KMS-11 (cell line): ENCODE measurements around the gene PGK2.
"Not testable (repeated sequence)": the region's sequence is repeated elsewhere in the genome, so short reads cannot be mapped to it uniquely, and the experiment has no call there.

ENCODE experiments used
- H2AFZ ChIP-seq: fragments of 200-600 bp; sonication (generic); 2 replicates; pipeline ENCODE4 v1.6.1; 2016; ENCODE audit warnings: antibody characterized with exemption, mixed run types, low read depth
- H3K27ac ChIP-seq: fragments of 200-600 bp; sonication (generic); 2 replicates; pipeline ENCODE4 v1.6.1; 2016; ENCODE audit warnings: mild to moderate bottlenecking, mixed run types
- H3K27me3 ChIP-seq: fragments of 200-600 bp; sonication (generic); 2 replicates; pipeline ENCODE4 v1.6.1; 2017; ENCODE audit warnings: mild to moderate bottlenecking, low read depth, mixed run types, moderate library complexity; ENCODE audit not compliant: insufficient read depth
- H3K36me3 ChIP-seq: fragments of 200-600 bp; sonication (generic); 2 replicates; pipeline ENCODE4 v1.6.1; 2017; ENCODE audit warnings: mild to moderate bottlenecking, mixed run types; ENCODE audit not compliant: insufficient read depth
- H3K4me1 ChIP-seq: fragments of 200-600 bp; sonication (generic); 2 replicates; pipeline ENCODE4 v1.6.1; 2016; ENCODE audit warnings: mild to moderate bottlenecking, low read depth, mixed run types; ENCODE audit not compliant: poor library complexity, severe bottlenecking
- H3K4me2 ChIP-seq: fragments of 200-600 bp; sonication (generic); 2 replicates; pipeline ENCODE4 v1.7.0; 2016; ENCODE audit warnings: mild to moderate bottlenecking, mixed run types
- H3K4me3 ChIP-seq: fragments of 200-600 bp; sonication (generic); IDR thresholded peaks from 2 replicates; pipeline ENCODE4 v1.6.1; 2017; ENCODE audit warnings: low read depth, low read length, mixed read lengths; ENCODE audit not compliant: insufficient read depth
- H3K79me2 ChIP-seq: fragments of 200-600 bp; sonication (generic); 2 replicates; pipeline ENCODE4 v1.6.1; 2016; ENCODE audit warnings: low read depth, mixed run types; ENCODE audit not compliant: insufficient read depth
- H3K9ac ChIP-seq: fragments of 200-600 bp; sonication (generic); 2 replicates; pipeline ENCODE4 v1.6.1; 2016; ENCODE audit warnings: mild to moderate bottlenecking, mixed run types
- H4K20me1 ChIP-seq: fragments of 200-600 bp; sonication (generic); 2 replicates; pipeline ENCODE4 v1.6.1; 2016; ENCODE audit warnings: mild to moderate bottlenecking, mixed run types; ENCODE audit not compliant: insufficient read depth
- TF ChIP-seq, protein P1 (sequence below): fragments of 200-600 bp; sonication (generic); conservative IDR thresholded peaks from 2 replicates; pipeline ENCODE4 v1.6.1; 2017; ENCODE audit warnings: low read depth, mild to moderate bottlenecking, antibody characterized with exemption, low read length, moderate library complexity, mixed read lengths

Gene PGK2

DNA sequence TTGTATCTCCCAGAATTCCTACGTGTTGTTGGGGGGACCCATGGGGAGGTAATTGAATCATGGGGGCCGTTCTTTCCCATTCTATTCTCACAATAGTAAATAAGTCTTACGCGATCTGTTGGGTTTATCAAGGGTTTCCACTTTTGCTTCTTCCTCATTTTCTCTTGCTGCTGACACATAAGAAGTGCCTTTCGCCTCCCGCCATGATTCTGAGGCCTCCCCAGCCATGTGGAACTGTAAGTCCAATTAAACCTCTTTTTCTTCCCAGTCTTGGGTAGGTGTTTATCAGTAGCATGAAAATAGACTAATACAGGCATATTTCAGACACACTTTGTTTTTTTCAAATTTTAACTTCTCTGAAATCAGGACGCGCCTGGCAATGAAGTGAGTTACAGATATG is 14.4 kb upstream of the PGK2 start:
- H3K4me1 ChIP-seq: peaks cover 20% of the 10 kb centered on the region
- TF ChIP-seq, protein P1, sequence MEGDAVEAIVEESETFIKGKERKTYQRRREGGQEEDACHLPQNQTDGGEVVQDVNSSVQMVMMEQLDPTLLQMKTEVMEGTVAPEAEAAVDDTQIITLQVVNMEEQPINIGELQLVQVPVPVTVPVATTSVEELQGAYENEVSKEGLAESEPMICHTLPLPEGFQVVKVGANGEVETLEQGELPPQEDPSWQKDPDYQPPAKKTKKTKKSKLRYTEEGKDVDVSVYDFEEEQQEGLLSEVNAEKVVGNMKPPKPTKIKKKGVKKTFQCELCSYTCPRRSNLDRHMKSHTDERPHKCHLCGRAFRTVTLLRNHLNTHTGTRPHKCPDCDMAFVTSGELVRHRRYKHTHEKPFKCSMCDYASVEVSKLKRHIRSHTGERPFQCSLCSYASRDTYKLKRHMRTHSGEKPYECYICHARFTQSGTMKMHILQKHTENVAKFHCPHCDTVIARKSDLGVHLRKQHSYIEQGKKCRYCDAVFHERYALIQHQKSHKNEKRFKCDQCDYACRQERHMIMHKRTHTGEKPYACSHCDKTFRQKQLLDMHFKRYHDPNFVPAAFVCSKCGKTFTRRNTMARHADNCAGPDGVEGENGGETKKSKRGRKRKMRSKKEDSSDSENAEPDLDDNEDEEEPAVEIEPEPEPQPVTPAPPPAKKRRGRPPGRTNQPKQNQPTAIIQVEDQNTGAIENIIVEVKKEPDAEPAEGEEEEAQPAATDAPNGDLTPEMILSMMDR: no peak
- H2AFZ ChIP-seq: no peak overlapping the region
- H3K27ac ChIP-seq: no peak overlapping the region
- H4K20me1 ChIP-seq: no peaks in the 10 kb centered on the region
- no peaks in the 10 kb centered on the region for H3K36me3 ChIP-seq
- H3K4me2 ChIP-seq: no peak overlapping the region
- H3K4me3 ChIP-seq: no peak overlapping the region
- no peaks in the 10 kb centered on the region for H3K27me3 ChIP-seq
- no peaks in the 10 kb centered on the region for H3K79me2 ChIP-seq
- no peak overlapping the region for H3K9ac ChIP-seq

DNA sequence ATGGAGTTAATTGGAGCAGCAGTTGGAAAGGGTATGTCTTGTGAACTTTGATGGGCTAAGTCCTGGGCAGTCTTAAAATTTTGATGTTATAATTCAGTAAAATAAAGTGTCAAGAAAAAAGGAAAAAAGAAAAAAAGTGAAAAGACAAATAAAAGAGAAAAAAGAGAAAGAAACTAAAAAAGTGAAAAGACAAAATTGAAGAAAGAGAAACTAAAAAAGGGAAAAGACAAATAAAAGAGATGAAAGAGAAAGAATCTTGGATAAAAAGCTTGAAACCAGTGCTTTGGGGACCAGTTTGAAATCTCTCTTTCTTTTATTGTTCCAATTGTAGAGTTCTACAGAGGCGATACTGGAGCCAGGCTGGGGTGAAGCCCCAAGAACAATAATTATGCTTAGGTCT is 12.0 kb upstream of the PGK2 start:
- H3K27me3 ChIP-seq: no peaks in the 10 kb centered on the region
- no peak overlapping the region for H3K9ac ChIP-seq
- H3K4me1 ChIP-seq: peaks cover 3% of the 10 kb centered on the region
- no peaks in the 10 kb centered on the region for H3K79me2 ChIP-seq
- H3K27ac ChIP-seq: no peak overlapping the region
- H3K4me3 ChIP-seq: no peak overlapping the region
- TF ChIP-seq, protein P1: no peak
- no peak overlapping the region for H2AFZ ChIP-seq
- H3K4me2 ChIP-seq: no peak overlapping the region
- no peaks in the 10 kb centered on the region for H4K20me1 ChIP-seq
- H3K36me3 ChIP-seq: no peaks in the 10 kb centered on the region

GRCh38 chr6:49796842-49797455 is 9.9 kb upstream of the PGK2 start:
- H3K36me3 ChIP-seq, H3K27me3 ChIP-seq, H3K4me2 ChIP-seq, H3K4me3 ChIP-seq, H3K4me1 ChIP-seq, H3K27ac ChIP-seq, H3K9ac ChIP-seq, H3K79me2 ChIP-seq, H4K20me1 ChIP-seq: not testable (repeated sequence)
- H2AFZ ChIP-seq: peak overlapping the region; percentile 22; the same call in 1 of the 2 replicates

DNA sequence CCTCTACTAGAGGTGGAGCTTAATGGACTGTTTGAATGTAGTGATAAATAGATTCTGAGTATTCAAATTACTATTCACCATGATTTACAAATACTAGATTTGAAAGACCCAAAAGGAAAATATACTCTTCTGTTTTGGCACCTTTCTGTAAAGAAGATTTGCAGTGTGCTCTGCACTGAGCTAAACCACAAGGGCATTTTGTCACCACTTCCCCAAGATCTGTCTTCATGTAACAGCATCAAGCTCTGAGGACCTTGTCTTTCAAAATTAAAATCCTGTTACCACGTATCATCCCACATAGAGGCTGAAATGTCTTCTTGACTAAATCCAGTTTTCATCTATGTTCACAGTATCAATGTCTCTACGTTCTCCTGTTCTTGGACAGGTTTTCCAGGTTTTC is 3.3 kb upstream of the PGK2 start:
- Histone ChIP-seq H3K9ac (no peak overlapping the region), H2AFZ (no peak overlapping the region)

GRCh38 chr6:49784272-49784671 is 2.8 kb downstream of the PGK2 start:
- no peaks in the 10 kb centered on the region for H3K79me2 ChIP-seq

More for the DNA sequence above, 3.3 kb upstream of the PGK2 start:
- Histone ChIP-seq H4K20me1 (no peaks in the 10 kb centered on the region), H3K4me1 (no peaks in the 10 kb centered on the region), H3K79me2 (no peaks in the 10 kb centered on the region), H3K4me2 (no peak overlapping the region), H3K27me3 (no peaks in the 10 kb centered on the region), H3K4me3 (no peak overlapping the region), H3K27ac (no peak overlapping the region), H3K36me3 (no peaks in the 10 kb centered on the region)
- TF ChIP-seq, protein P1: no peak

More at GRCh38 chr6:49784272-49784671, 2.8 kb downstream of the PGK2 start:
- Histone ChIP-seq H3K4me2 (no peak overlapping the region), H3K36me3 (no peaks in the 10 kb centered on the region), H3K27me3 (no peaks in the 10 kb centered on the region), H3K4me3 (no peak overlapping the region), H3K9ac (no peak overlapping the region), H3K27ac (no peak overlapping the region), H4K20me1 (no peaks in the 10 kb centered on the region), H2AFZ (no peak overlapping the region), H3K4me1 (peaks cover 10% of the 10 kb centered on the region)
- TF ChIP-seq, protein P1: no peak
